ENCODE measurements around the gene BACH1. TPM values are rescaled to one million over a fixed set of nuclear protein-coding genes. Genes with fewer than 3 reads are reported as not detected.

Gene BACH1
- total and polyA plus RNA-seq, 10 of the 15 experiments (the other 5 are each of a cell fraction or from before 2014, with no cell fraction given), result 3.2 to 25.7 (median 10.5) TPM

- TF ChIP-seq POLR2AphosphoS2 (IDR thresholded peaks at IDR 0.05; ENCODE audit: low read depth, low read length), result no peak
- TF ChIP-seq MTA2 (IDR thresholded peaks at IDR 0.05; ENCODE audit: low read depth), result no peak
- no peak for TF ChIP-seq STAT3 (IDR thresholded peaks at IDR 0.05; ENCODE audit: low read depth, low read length)
- peak in 1 of 2 experiments; percentile 31; a peak in 2 of 4 replicates for TF ChIP-seq IKZF2 (IDR thresholded peaks at IDR 0.05)
- peak; percentile 45; the same call in 1 of the 2 replicates for TF ChIP-seq ZBED1 (IDR thresholded peaks at IDR 0.05; ENCODE audit: borderline replicate concordance)
- no peak for TF ChIP-seq SREBF1 (IDR thresholded peaks at IDR 0.05; ENCODE audit: low read length)
- peak; percentile 20 for TF ChIP-seq SIX5 (IDR thresholded peaks at IDR 0.05; ENCODE audit: low read depth, low read length, severe bottlenecking)
- TF ChIP-seq SIN3A (IDR thresholded peaks at IDR 0.05; ENCODE audit: low read depth, low read length), result no peak
- TF ChIP-seq ATF7 (IDR thresholded peaks at IDR 0.05; ENCODE audit: low read depth), result no peak
- peak in 1 of 2 experiments; percentile 55; a peak in 1 of 4 replicates for TF ChIP-seq CEBPB (IDR thresholded peaks at IDR 0.05; ENCODE audit: borderline replicate concordance in 1 of 2, low read depth in 2 of 2, low read length in 2 of 2)
- peak; percentile 93 for TF ChIP-seq EED (IDR thresholded peaks at IDR 0.05; ENCODE audit: low read depth)
- TF ChIP-seq JUND (IDR thresholded peaks at IDR 0.05; ENCODE audit: low read depth, low read length), result no peak
- TF ChIP-seq PKNOX1 (IDR thresholded peaks at IDR 0.05), result peak; percentile 35; the same call in 1 of the 2 replicates
- TF ChIP-seq KLF5 (IDR thresholded peaks at IDR 0.05; ENCODE audit: partially characterized antibody), result no peak
- peak; percentile 76 for TF ChIP-seq BCL3 (IDR thresholded peaks at IDR 0.05; ENCODE audit: borderline replicate concordance, insufficient read depth, low read depth, low read length, poor library complexity, severe bottlenecking)
- TF ChIP-seq, protein P1, sequence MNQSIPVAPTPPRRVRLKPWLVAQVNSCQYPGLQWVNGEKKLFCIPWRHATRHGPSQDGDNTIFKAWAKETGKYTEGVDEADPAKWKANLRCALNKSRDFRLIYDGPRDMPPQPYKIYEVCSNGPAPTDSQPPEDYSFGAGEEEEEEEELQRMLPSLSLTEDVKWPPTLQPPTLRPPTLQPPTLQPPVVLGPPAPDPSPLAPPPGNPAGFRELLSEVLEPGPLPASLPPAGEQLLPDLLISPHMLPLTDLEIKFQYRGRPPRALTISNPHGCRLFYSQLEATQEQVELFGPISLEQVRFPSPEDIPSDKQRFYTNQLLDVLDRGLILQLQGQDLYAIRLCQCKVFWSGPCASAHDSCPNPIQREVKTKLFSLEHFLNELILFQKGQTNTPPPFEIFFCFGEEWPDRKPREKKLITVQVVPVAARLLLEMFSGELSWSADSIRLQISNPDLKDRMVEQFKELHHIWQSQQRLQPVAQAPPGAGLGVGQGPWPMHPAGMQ (IDR thresholded peaks at IDR 0.05; ENCODE audit: borderline replicate concordance), result no peak
- TF ChIP-seq ESRRA (IDR thresholded peaks at IDR 0.05; ENCODE audit: low read length), result no peak
- TF ChIP-seq ZNF217 (IDR thresholded peaks at IDR 0.05), result no peak
- no peak for TF ChIP-seq ZZZ3 (IDR thresholded peaks at IDR 0.05; ENCODE audit: control insufficient read depth, insufficient read length, low read depth)
- no peak for TF ChIP-seq CBFB (IDR thresholded peaks at IDR 0.05; ENCODE audit: low read depth)
- TF ChIP-seq EP300 (IDR thresholded peaks at IDR 0.05; ENCODE audit: borderline replicate concordance in 1 of 2, control insufficient read depth in 1 of 2, low read depth in 2 of 2, low read length in 2 of 2), result peak in 1 of 2 experiments; percentile 38; a peak in 2 of 4 replicates
- TF ChIP-seq ZNF687 (IDR thresholded peaks at IDR 0.05), result no peak
- TF ChIP-seq RUNX3 (IDR thresholded peaks at IDR 0.05; ENCODE audit: low read length), result peak; percentile 88
- TF ChIP-seq MEF2A (IDR thresholded peaks at IDR 0.05; ENCODE audit: insufficient read depth, low read depth, low read length), result no peak
Measured at GRCh38 chr21:29342363-29342957, 43.7 kb downstream of the BACH1 start (continued).

All from GM12878 (cell line).